ENCODE results near the gene RAPH1. TPM values are rescaled to one million over a fixed set of nuclear protein-coding genes. Genes with fewer than 3 reads are reported as not detected.

RAPH1 gene
- total RNA-seq: 1 to 10 TPM in 2 of 3 donors, under 1 TPM in 1; 0.34 to 3.6 (median 1.5) TPM
- total RNA-seq (2013): 0.77 TPM

GRCh38 chr2:203535078-203535783 lies at the start of gene RAPH1:
Gene RAPH1, minus strand, starts transcription at chr2:203535301. Its CDS starts 39,948 bp downstream, at chr2:203495353.
- H3K36me3 ChIP-seq (ENCODE audit: control insufficient read depth, insufficient read depth, low read length): no peaks in the 10 kb centered on the region
- intact Hi-C loops (cut with micrococcal nuclease): no loop called here
- H3K4me3 ChIP-seq (ENCODE audit: low read length): peak within 1 kb of the TSS; percentile 34
- WGBS (ENCODE audit: insufficient coverage): under 1% methylated on average over 92 of the region's 92 CpGs
- TF ChIP-seq CTCF (IDR thresholded peaks at IDR 0.05): no peak
- peaks cover 46% of the 10 kb centered on the region for H3K27me3 ChIP-seq (ENCODE audit: control insufficient read depth, insufficient read depth, low read length)
- no peaks in the 10 kb centered on the region for H3K9me3 ChIP-seq (ENCODE audit: control insufficient read depth, insufficient read depth, low read length)
- H3K4me1 Mint-ChIP-seq: peaks cover 23% of the 10 kb centered on the region in 2 donors
- peaks cover 0 to 7% of the 10 kb centered on the region in 2 donors for H3K9me3 Mint-ChIP-seq
- H3K27me3 Mint-ChIP-seq (ENCODE audit: low read depth in 2 of 2): peaks cover 39 to 49% of the 10 kb centered on the region in 2 donors
- peak within 1 kb of the TSS in 1 of 2 donors; percentile 63 for H3K27ac Mint-ChIP-seq
- H3K36me3 Mint-ChIP-seq: peaks cover 6% of the 10 kb centered on the region
- ATAC-seq (peak; percentile 57 to 69 (median 68)), DNase-seq (peak; percentile 33 to 69)
- H3K27ac ChIP-seq (ENCODE audit: low read length): no peak within 1 kb of the TSS
- H3K4me1 ChIP-seq (ENCODE audit: control insufficient read depth, insufficient read depth, low read length): peaks cover 17% of the 10 kb centered on the region
- H3K4me3 Mint-ChIP-seq: peak within 1 kb of the TSS; percentile 93

- no peaks in the 10 kb centered on the region for H3K9me3 Mint-ChIP-seq
- WGBS (ENCODE audit: insufficient coverage): 92% methylated on average over 1 of the region's 1 CpG
- H3K27me3 Mint-ChIP-seq (ENCODE audit: low read depth in 2 of 2): peaks cover 0 to 7% of the 10 kb centered on the region in 2 donors
Measured at GRCh38 chr2:203584784-203585183, 49.7 kb upstream of the RAPH1 start.

GRCh38 chr2:203583701-203584100 lies 48.6 kb upstream of the RAPH1 start:
- Mint-ChIP-seq H3K27ac (no peak overlapping the region), H3K27me3 (ENCODE audit: low read depth in 2 of 2) (peaks cover 0 to 7% of the 10 kb centered on the region in 2 donors)
- TF ChIP-seq CTCF (IDR thresholded peaks at IDR 0.05): no peak

More at GRCh38 chr2:203584784-203585183, 49.7 kb upstream of the RAPH1 start:
- Histone ChIP-seq H3K27ac (ENCODE audit: low read length) (no peak overlapping the region), H3K36me3 (ENCODE audit: control insufficient read depth, insufficient read depth, low read length) (no peaks in the 10 kb centered on the region), H3K4me1 (ENCODE audit: control insufficient read depth, insufficient read depth, low read length) (peaks cover 3% of the 10 kb centered on the region), H3K4me3 (ENCODE audit: low read length) (no peak overlapping the region), H3K9me3 (ENCODE audit: control insufficient read depth, insufficient read depth, low read length) (no peaks in the 10 kb centered on the region), H3K27me3 (ENCODE audit: control insufficient read depth, insufficient read depth, low read length) (no peaks in the 10 kb centered on the region)
- TF ChIP-seq CTCF (IDR thresholded peaks at IDR 0.05): no peak
- ATAC-seq (no peak), DNase-seq (no peak)
- Mint-ChIP-seq H3K36me3 (no peaks in the 10 kb centered on the region), H3K4me3 (no peak overlapping the region), H3K27ac (no peak overlapping the region), H3K4me1 (peaks cover 0 to 12% of the 10 kb centered on the region in 2 donors)
- intact Hi-C loops (cut with micrococcal nuclease): no loop called here

More at GRCh38 chr2:203583701-203584100, 48.6 kb upstream of the RAPH1 start:
- peaks cover 3% of the 10 kb centered on the region for H3K4me1 ChIP-seq (ENCODE audit: control insufficient read depth, insufficient read depth, low read length)
- no peaks in the 10 kb centered on the region for H3K36me3 Mint-ChIP-seq
- intact Hi-C loops (cut with micrococcal nuclease): no loop called here
- ATAC-seq (no peak), DNase-seq (no peak)
- H3K36me3 ChIP-seq (ENCODE audit: control insufficient read depth, insufficient read depth, low read length): no peaks in the 10 kb centered on the region
- H3K27me3 ChIP-seq (ENCODE audit: control insufficient read depth, insufficient read depth, low read length): no peaks in the 10 kb centered on the region
- peaks cover 0 to 12% of the 10 kb centered on the region in 2 donors for H3K4me1 Mint-ChIP-seq
- no peak overlapping the region for H3K4me3 Mint-ChIP-seq
- H3K27ac ChIP-seq (ENCODE audit: low read length): no peak overlapping the region
- H3K9me3 Mint-ChIP-seq: no peaks in the 10 kb centered on the region
- no peak overlapping the region for H3K4me3 ChIP-seq (ENCODE audit: low read length)
- H3K9me3 ChIP-seq (ENCODE audit: control insufficient read depth, insufficient read depth, low read length): no peaks in the 10 kb centered on the region
- WGBS (ENCODE audit: insufficient coverage): 39% methylated on average over 2 of the region's 2 CpGs

Measured in natural killer cell (primary cell).